Measurements from ENCODE around the gene PALMD. TPM values are rescaled to one million over a fixed set of nuclear protein-coding genes. Genes with fewer than 3 reads are reported as not detected.

Gene PALMD
- total RNA-seq, 1 donor from 2014 or later = not detected

DNA sequence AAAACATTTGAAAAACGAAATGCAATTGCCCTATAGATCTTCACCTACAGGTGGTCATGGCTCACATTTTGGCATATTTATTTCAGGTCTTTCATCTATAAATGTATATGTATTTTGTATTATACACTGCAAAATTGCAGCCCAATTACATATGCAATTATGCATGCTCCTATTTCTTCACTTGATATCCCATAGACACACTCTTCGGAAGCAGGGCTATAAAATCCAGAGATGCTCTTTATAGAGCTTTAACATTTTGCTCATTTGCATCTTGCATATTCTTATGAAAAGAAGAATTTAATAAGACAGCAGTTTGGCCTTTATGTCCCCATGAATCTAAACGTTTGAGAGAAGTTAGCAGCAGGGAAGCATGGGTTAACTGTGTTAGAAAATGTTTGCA, 44.7 kb upstream of the PALMD start:
- ATAC-seq (ENCODE audit: low read depth) (no peak), DNase-seq (no peak)
- ChIA-PET CTCF (no interaction called here), POLR2A (no interaction called here)
- no peak overlapping the region for H3K27ac Mint-ChIP-seq
- TF ChIP-seq CTCF (IDR thresholded peaks at IDR 0.05) = no peak
- intact Hi-C loops (cut with micrococcal nuclease) = no loop called here
- no peaks in the 10 kb centered on the region for H3K4me1 Mint-ChIP-seq
- H3K27me3 Mint-ChIP-seq = no peaks in the 10 kb centered on the region
- no peak overlapping the region for H3K4me3 Mint-ChIP-seq
- H3K36me3 Mint-ChIP-seq (ENCODE audit: low read depth) = no peaks in the 10 kb centered on the region
- no peaks in the 10 kb centered on the region for H3K9me3 Mint-ChIP-seq

GRCh38 chr1:99601709-99602403, 44.1 kb upstream of the PALMD start:
- Mint-ChIP-seq H3K4me3 (no peak overlapping the region), H3K27ac (no peak overlapping the region), H3K36me3 (ENCODE audit: low read depth) (no peaks in the 10 kb centered on the region), H3K4me1 (no peaks in the 10 kb centered on the region), H3K27me3 (no peaks in the 10 kb centered on the region), H3K9me3 (no peaks in the 10 kb centered on the region)
- DNase-seq (no peak), ATAC-seq (ENCODE audit: low read depth) (no peak)
- POLR2A ChIA-PET = no interaction called here
- CTCF ChIA-PET = no interaction called here
- intact Hi-C loops (cut with micrococcal nuclease) = no loop called here
- TF ChIP-seq CTCF (IDR thresholded peaks at IDR 0.05) = no peak

- ATAC-seq (ENCODE audit: low read depth) = no peak
- no peaks in the 10 kb centered on the region for H3K36me3 Mint-ChIP-seq (ENCODE audit: low read depth)
- POLR2A ChIA-PET = no interaction called here
- H3K27me3 Mint-ChIP-seq = no peaks in the 10 kb centered on the region
- peaks cover 2% of the 10 kb centered on the region for H3K9me3 Mint-ChIP-seq
- no peak overlapping the region for H3K27ac Mint-ChIP-seq
- H3K4me1 Mint-ChIP-seq = no peaks in the 10 kb centered on the region
- CTCF ChIA-PET = no interaction called here
- TF ChIP-seq CTCF (IDR thresholded peaks at IDR 0.05) = no peak
- intact Hi-C loops (cut with micrococcal nuclease) = no loop called here
- DNase-seq = no peak
- H3K4me3 Mint-ChIP-seq = no peak overlapping the region
Measured at GRCh38 chr1:99602404-99602969, 43.4 kb upstream of the PALMD start.

DNA sequence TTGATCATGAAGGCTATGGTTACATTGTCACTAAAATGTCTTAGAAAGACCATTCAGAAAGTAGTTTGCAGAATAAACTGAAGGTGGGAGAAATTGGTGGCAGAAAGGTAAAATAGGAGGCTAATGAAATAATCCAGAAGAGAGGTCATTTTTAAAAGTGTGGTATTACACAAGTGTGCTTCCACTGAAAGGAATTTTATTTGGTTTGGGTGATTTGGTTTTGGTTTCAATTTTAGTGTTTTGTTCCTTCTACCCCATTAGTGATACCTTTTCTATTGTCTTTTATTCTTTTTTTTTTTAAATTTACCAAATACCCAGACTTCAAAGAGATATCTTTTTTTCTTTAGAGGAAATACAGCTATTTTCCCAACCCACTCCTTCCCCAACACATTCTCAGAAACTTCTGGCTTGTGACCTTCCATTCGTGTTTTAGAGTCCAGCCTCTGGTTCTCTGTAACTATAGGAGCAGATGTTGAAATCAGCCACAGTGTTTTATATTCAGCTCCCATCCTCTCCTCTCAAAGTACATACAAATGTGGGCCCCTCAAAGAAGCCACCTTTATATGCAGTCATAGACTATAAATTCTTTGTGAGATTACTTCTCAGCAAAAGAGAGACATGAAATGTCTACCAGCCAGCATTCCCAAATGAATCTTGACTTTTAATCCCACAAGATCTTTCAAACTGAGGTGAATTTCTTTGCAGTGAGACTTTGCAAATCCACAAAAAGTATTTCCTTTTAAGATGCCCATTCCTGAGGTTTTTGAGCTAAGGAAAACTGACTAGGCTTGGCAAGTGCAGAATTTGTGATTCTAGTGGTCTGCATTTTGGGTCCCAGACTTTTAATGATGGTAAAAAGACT, 42.0 kb upstream of the PALMD start:
- DNase-seq (no peak), ATAC-seq (ENCODE audit: low read depth) (no peak)
- ChIA-PET POLR2A (no interaction called here), CTCF (no interaction called here)
- no peak overlapping the region for H3K4me3 Mint-ChIP-seq
- H3K27me3 Mint-ChIP-seq = no peaks in the 10 kb centered on the region
- H3K27ac Mint-ChIP-seq = no peak overlapping the region
- intact Hi-C loops (cut with micrococcal nuclease) = no loop called here
- H3K36me3 Mint-ChIP-seq (ENCODE audit: low read depth) = no peaks in the 10 kb centered on the region
- no peak for TF ChIP-seq CTCF (IDR thresholded peaks at IDR 0.05)
- H3K4me1 Mint-ChIP-seq = no peaks in the 10 kb centered on the region
- H3K9me3 Mint-ChIP-seq = peaks cover 10% of the 10 kb centered on the region

DNA sequence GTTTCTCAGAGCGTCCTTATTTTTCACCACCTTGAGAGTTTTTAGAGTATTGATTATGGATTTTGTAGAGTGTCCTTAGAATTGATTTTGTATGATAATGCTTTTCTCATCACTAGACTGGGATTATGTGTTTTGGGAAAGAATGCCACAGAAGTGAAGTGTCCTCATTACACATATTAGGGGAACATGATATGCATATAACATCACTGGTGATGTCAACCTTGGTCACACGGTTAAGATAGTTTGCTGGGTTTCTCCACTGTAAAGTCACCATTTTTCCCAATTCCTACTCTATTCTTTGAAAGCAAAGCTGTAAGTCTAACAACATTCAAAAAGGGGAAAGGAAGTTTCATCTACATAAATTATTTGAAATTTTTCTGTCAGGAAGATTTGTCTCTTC, 39.6 kb upstream of the PALMD start:
- Mint-ChIP-seq H3K4me3 (no peak overlapping the region), H3K27me3 (peaks cover 1% of the 10 kb centered on the region), H3K36me3 (ENCODE audit: low read depth) (no peaks in the 10 kb centered on the region), H3K4me1 (no peaks in the 10 kb centered on the region), H3K27ac (no peak overlapping the region), H3K9me3 (peaks cover 10% of the 10 kb centered on the region)
- ATAC-seq (ENCODE audit: low read depth) (no peak), DNase-seq (no peak)
- ChIA-PET POLR2A (no interaction called here), CTCF (interaction anchor here (0.6 kb wide), 1 partner anchor 423 kb away, joined by 3 read pairs; no protein-coding TSS in a partner anchor)
- intact Hi-C loops (cut with micrococcal nuclease) = no loop called here
- TF ChIP-seq CTCF (IDR thresholded peaks at IDR 0.05) = no peak

Data from activated B cell treated with CpG ODN at 0.5 μM for 24 hours (primary cell).